Astrocyte of the spinal cord (primary cell): ENCODE data around the gene STMN3.

ENCODE experiments used
- DNase-seq: peaks from one replicate; pipeline ENCODE4 v3.0.0; 2011; ENCODE audit warnings: low read depth, low spot score
- H3K4me3 ChIP-seq: 2 replicates; pipeline ENCODE4 v1.5.1; 2011; ENCODE audit warnings: low read depth, mild to moderate bottlenecking, low read length, moderate library complexity
- CTCF ChIP-seq: IDR thresholded peaks from 2 replicates; pipeline ENCODE4 v1.5.1; 2012; ENCODE audit warnings: low read depth, mild to moderate bottlenecking, low read length, inconsistent platforms
- in situ Hi-C: cut with HindIII; loops from 2 replicates; pipeline ENCODE4 v1.10.0; 2017; ENCODE audit warnings: low sequenced_read_pairs

STMN3 gene

GRCh38 chr20:63591147-63591533 lies 62.1 kb downstream of the STMN3 start:
- no peak for TF ChIP-seq CTCF
- in situ Hi-C loops: no loop called here
- no peak for DNase-seq
- H3K4me3 ChIP-seq: no peak overlapping the region

GRCh38 chr20:63590218-63591146 lies 62.7 kb downstream of the STMN3 start:
- TF ChIP-seq CTCF: no peak

More at GRCh38 chr20:63590218-63591146, 62.7 kb downstream of the STMN3 start:
- no peak for DNase-seq
- H3K4me3 ChIP-seq: no peak overlapping the region
- in situ Hi-C loops: no loop called here
